Measurements from ENCODE around the gene SLC38A6.

The SLC38A6 gene

DNA sequence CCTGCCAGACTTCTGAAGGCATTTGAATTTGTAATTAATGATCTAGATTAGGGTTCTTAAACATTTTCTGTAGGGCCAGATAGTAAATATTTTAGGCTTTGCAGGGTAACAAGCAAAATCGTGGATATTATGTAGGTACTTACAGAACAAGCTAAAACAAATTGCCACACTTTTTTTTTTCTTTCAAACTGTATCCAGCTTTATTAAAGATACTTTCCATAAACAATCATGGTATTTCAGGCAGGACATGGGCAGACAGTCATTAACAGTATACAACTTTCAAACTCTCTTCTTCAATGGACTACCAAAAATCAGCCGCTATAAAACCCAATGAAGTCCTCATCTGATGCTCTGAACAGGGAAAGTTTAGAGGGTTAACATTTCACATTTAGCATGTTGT, 9.8 kb upstream of the SLC38A6 start:
- H3K9ac ChIP-seq (ENCODE audit: low read length), result no peak overlapping the region
- no peaks in the 10 kb centered on the region for H4K20me1 ChIP-seq (ENCODE audit: insufficient read depth, low read length)
- no peak overlapping the region for H3K4me3 ChIP-seq (ENCODE audit: low read length)
- H3K79me2 ChIP-seq (ENCODE audit: low read length), result no peaks in the 10 kb centered on the region
- H3K36me3 ChIP-seq (replicated peaks; ENCODE audit: low read depth, low read length), result peaks cover 13% of the 10 kb centered on the region
- no peak overlapping the region for H3K27ac ChIP-seq (ENCODE audit: low read length)
- H2AFZ ChIP-seq (ENCODE audit: low read depth, low read length), result no peak overlapping the region
- TF ChIP-seq, protein P1, sequence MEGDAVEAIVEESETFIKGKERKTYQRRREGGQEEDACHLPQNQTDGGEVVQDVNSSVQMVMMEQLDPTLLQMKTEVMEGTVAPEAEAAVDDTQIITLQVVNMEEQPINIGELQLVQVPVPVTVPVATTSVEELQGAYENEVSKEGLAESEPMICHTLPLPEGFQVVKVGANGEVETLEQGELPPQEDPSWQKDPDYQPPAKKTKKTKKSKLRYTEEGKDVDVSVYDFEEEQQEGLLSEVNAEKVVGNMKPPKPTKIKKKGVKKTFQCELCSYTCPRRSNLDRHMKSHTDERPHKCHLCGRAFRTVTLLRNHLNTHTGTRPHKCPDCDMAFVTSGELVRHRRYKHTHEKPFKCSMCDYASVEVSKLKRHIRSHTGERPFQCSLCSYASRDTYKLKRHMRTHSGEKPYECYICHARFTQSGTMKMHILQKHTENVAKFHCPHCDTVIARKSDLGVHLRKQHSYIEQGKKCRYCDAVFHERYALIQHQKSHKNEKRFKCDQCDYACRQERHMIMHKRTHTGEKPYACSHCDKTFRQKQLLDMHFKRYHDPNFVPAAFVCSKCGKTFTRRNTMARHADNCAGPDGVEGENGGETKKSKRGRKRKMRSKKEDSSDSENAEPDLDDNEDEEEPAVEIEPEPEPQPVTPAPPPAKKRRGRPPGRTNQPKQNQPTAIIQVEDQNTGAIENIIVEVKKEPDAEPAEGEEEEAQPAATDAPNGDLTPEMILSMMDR (IDR thresholded peaks at IDR 0.05; ENCODE audit: low read depth, low read length), result no peak
- no peak for TF ChIP-seq EZH2phosphoT487 (IDR thresholded peaks at IDR 0.05; ENCODE audit: low read depth)
- H3K4me1 ChIP-seq (ENCODE audit: low read length), result no peaks in the 10 kb centered on the region
- no peaks in the 10 kb centered on the region for H3K27me3 ChIP-seq (ENCODE audit: low read depth, low read length)
- no peak overlapping the region for H3K4me2 ChIP-seq (ENCODE audit: low read length)
- H3K9me3 ChIP-seq (ENCODE audit: insufficient read depth, low read length), result no peaks in the 10 kb centered on the region

DNA sequence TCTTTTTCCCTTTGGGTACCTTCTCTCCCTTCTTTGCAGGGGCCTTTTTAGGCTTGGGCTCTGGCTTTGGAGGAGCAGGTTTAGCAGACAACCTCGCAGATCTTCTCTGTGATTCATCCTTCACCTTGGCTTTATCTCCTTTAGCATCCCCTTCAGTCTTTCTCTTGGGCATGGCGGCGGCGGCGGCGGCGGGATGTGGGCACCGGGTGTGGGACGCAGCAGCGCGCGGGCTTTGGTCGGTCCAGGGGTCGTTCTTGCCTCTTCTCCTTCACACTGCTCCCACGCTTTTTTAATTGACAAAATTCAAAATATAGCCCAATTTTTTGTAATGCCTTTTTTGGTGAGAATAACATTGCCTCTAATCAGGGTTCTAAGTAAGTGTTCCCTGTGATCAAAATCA, 8.8 kb upstream of the SLC38A6 start:
- Histone ChIP-seq H2AFZ (ENCODE audit: low read depth, low read length) (no peak overlapping the region), H3K27ac (ENCODE audit: low read length) (no peak overlapping the region), H3K4me3 (ENCODE audit: low read length) (no peak overlapping the region), H3K4me1 (ENCODE audit: low read length) (no peaks in the 10 kb centered on the region), H3K36me3 (replicated peaks; ENCODE audit: low read depth, low read length) (peaks cover 24% of the 10 kb centered on the region), H4K20me1 (ENCODE audit: insufficient read depth, low read length) (no peaks in the 10 kb centered on the region), H3K27me3 (ENCODE audit: low read depth, low read length) (no peaks in the 10 kb centered on the region), H3K9ac (ENCODE audit: low read length) (no peak overlapping the region), H3K4me2 (ENCODE audit: low read length) (no peak overlapping the region), H3K79me2 (ENCODE audit: low read length) (no peaks in the 10 kb centered on the region), H3K9me3 (ENCODE audit: insufficient read depth, low read length) (no peaks in the 10 kb centered on the region)
- TF ChIP-seq, protein P1 (IDR thresholded peaks at IDR 0.05; ENCODE audit: low read depth, low read length), result no peak
- TF ChIP-seq EZH2phosphoT487 (IDR thresholded peaks at IDR 0.05; ENCODE audit: low read depth), result no peak

DNA sequence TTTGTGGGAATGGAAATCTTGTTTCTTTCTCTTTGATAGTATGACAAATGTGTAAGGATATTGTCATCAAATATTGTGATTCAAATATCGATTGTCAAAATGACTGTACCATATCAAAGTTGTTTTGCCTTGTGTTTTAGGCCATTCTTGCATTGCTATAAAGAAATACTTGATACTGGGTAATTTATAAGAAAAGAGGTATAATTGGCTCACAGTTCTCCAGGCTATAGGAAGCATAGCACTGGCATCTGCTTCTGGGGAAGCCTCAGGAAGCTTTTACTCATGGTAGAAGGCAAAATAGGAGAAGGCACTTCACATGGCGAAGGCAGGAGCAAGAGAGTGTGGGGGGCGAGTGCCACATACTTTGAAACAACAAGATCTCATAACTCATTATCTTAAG, 8.0 kb upstream of the SLC38A6 start:
- Histone ChIP-seq H2AFZ (ENCODE audit: low read depth, low read length) (no peak overlapping the region), H3K9ac (ENCODE audit: low read length) (no peak overlapping the region)
- TF ChIP-seq EZH2phosphoT487 (IDR thresholded peaks at IDR 0.05; ENCODE audit: low read depth), result no peak
- TF ChIP-seq, protein P1 (IDR thresholded peaks at IDR 0.05; ENCODE audit: low read depth, low read length), result no peak

DNA sequence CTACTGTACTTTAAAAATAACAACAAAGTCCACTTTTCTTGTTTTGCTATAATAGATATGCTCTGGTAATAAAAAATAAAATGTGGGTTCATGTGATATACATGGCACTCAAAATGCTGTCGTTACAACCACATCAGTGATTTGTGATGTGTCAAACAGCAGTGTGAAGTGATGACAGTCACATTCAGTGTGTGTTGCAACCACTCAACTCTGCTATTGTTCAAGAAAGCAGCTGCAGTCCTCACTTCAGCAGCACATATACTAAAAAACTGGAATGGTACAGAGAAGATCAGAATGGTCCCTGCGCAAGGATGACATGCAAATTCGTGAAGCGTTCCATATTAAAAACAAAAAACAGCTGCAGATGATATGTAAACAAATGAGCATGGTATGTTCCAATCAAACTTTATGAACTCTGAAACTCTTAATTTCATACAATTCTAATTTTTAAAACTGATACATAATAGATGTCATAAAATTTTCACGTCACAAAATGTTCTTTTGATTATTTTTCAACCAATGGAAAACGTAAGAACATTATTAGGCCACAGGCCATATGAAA, 6.9 kb upstream of the SLC38A6 start:
- TF ChIP-seq EZH2phosphoT487 (IDR thresholded peaks at IDR 0.05; ENCODE audit: low read depth), result no peak
- TF ChIP-seq, protein P1 (IDR thresholded peaks at IDR 0.05; ENCODE audit: low read depth, low read length), result no peak
- H3K9ac ChIP-seq (ENCODE audit: low read length), result no peak overlapping the region
- H3K79me2 ChIP-seq (ENCODE audit: low read length), result peaks cover 2% of the 10 kb centered on the region
- H3K9me3 ChIP-seq (ENCODE audit: insufficient read depth, low read length), result no peaks in the 10 kb centered on the region
- H2AFZ ChIP-seq (ENCODE audit: low read depth, low read length), result no peak overlapping the region
- H3K4me2 ChIP-seq (ENCODE audit: low read length), result no peak overlapping the region
- H3K4me1 ChIP-seq (ENCODE audit: low read length), result no peaks in the 10 kb centered on the region
- no peak overlapping the region for H3K4me3 ChIP-seq (ENCODE audit: low read length)
- H3K36me3 ChIP-seq (replicated peaks; ENCODE audit: low read depth, low read length), result peaks cover 31% of the 10 kb centered on the region
- no peaks in the 10 kb centered on the region for H4K20me1 ChIP-seq (ENCODE audit: insufficient read depth, low read length)
- no peaks in the 10 kb centered on the region for H3K27me3 ChIP-seq (ENCODE audit: low read depth, low read length)
- H3K27ac ChIP-seq (ENCODE audit: low read length), result no peak overlapping the region

More for the DNA sequence above, 8.0 kb upstream of the SLC38A6 start:
- Histone ChIP-seq H3K9me3 (ENCODE audit: insufficient read depth, low read length) (no peaks in the 10 kb centered on the region), H3K4me3 (ENCODE audit: low read length) (no peak overlapping the region), H3K4me2 (ENCODE audit: low read length) (no peak overlapping the region), H3K27ac (ENCODE audit: low read length) (no peak overlapping the region), H3K79me2 (ENCODE audit: low read length) (no peaks in the 10 kb centered on the region), H3K36me3 (replicated peaks; ENCODE audit: low read depth, low read length) (peaks cover 28% of the 10 kb centered on the region), H3K4me1 (ENCODE audit: low read length) (no peaks in the 10 kb centered on the region), H4K20me1 (ENCODE audit: insufficient read depth, low read length) (no peaks in the 10 kb centered on the region), H3K27me3 (ENCODE audit: low read depth, low read length) (no peaks in the 10 kb centered on the region)
